Spleen (tissue), 11 donors: ENCODE measurements around the gene C16orf92. TPM values are rescaled to one million over a fixed set of nuclear protein-coding genes. Genes with fewer than 3 reads are reported as not detected.

Experiments
- DNase-seq: peaks from one replicate; pipeline ENCODE4 v3.0.0-alpha.2; 2020
- H3K27ac ChIP-seq, 8 donors: fragments of 200-600 bp; sonication (generic) in 7 of 8; 1 replicate in 4 of 8; 2 replicates in 4 of 8; pipeline versions ENCODE4 v1.5.0 to v1.8.0; 2016 to 2021; ENCODE audit warnings: inconsistent platforms in 4 of 8, mild to moderate bottlenecking in 4 of 8, moderate library complexity in 1 of 8
- H3K27me3 ChIP-seq, 7 donors: fragments of 200-600 bp; sonication (generic) in 6 of 7; replicated peaks in 1 of 7; 1 replicate in 4 of 7; 2 replicates in 3 of 7; pipeline versions ENCODE4 v1.5.0 to v1.8.0; 2016 to 2021; ENCODE audit warnings: inconsistent platforms in 3 of 7, mild to moderate bottlenecking in 1 of 7
- H3K36me3 ChIP-seq, 6 donors: fragments of 200-600 bp; sonication (generic) in 5 of 6; 1 replicate in 4 of 6; 2 replicates in 2 of 6; pipeline versions ENCODE4 v1.5.0 to v1.8.0; 2016 to 2021; ENCODE audit warnings: inconsistent platforms in 2 of 6
- H3K4me1 ChIP-seq, 6 donors: fragments of 200-600 bp; sonication (generic) in 5 of 6; 1 replicate in 3 of 6; 2 replicates in 3 of 6; pipeline versions ENCODE4 v1.5.0 to v1.8.0; 2016 to 2021; ENCODE audit warnings: inconsistent platforms in 3 of 6
- H3K4me3 ChIP-seq, 8 donors: fragments of 200-600 bp; sonication (generic) in 7 of 8; 1 replicate in 4 of 8; 2 replicates in 4 of 8; pipeline versions ENCODE4 v1.5.0 to v1.8.0; 2016 to 2021; ENCODE audit warnings: inconsistent platforms in 4 of 8, mild to moderate bottlenecking in 4 of 8, moderate library complexity in 2 of 8
- H3K9me3 ChIP-seq, 8 donors: fragments of 200-600 bp; sonication (generic) in 7 of 8; 1 replicate in 4 of 8; 2 replicates in 4 of 8; pipeline versions ENCODE4 v1.5.0 to v1.8.0; 2016 to 2021; ENCODE audit warnings: inconsistent platforms in 4 of 8
- CTCF ChIP-seq, 11 experiments: fragments of 200-600 bp in 7 of 11; fragments of 450-650 bp in 4 of 11; sonication (generic) in 4 of 11; IDR thresholded peaks in 8 of 11; conservative IDR thresholded peaks in 3 of 11; 1 replicate in 7 of 11; 2 replicates in 4 of 11; pipeline versions ENCODE4 v1.4.0 to v1.8.0; 2016 to 2021; ENCODE audit warnings: antibody characterized with exemption in 11 of 11, inconsistent platforms in 4 of 11, mild to moderate bottlenecking in 1 of 11
- POLR2A ChIP-seq, 3 donors: fragments of 450-650 bp; IDR thresholded peaks; one replicate each; pipeline ENCODE4 v1.5.1; 2017; ENCODE audit warnings: antibody characterized with exemption in 3 of 3, mild to moderate bottlenecking in 1 of 3
- POLR2AphosphoS5 ChIP-seq, 3 donors: sonication (generic); formaldehyde crosslinking; IDR thresholded peaks; one replicate each; pipeline ENCODE4 v1.5.1; 2017; ENCODE audit warnings: antibody characterized with exemption in 3 of 3
- WGBS, 5 donors: extraction: QIAGEN DNeasy Blood & Tissue Kit in 3 of 5; methylation state at CpG; one replicate each; pipeline versions ENCODE4 v1.1.5 to v1.1.7; 2013 to 2018; 5-methylcytosine and 5-hydroxymethylcytosine counted together
- intact Hi-C: fragments of 100-400 bp; cut with DNase I; formaldehyde crosslinking; loops from one replicate; pipeline ENCODE4 v1.15.0; 2023; ENCODE audit warnings: low total_unique reads
- polyA plus RNA-seq, 3 donors: library from polyadenylated mRNA; stranded (reverse); fragments of 200-250 nt; gene quantifications; one replicate each; pipeline ENCODE4 v1.2.1, GENCODE V29; 2013
- total RNA-seq, 7 donors: library from RNA; depleted of rRNA in 3 of 7; stranded (reverse); fragments of >200 nt in 3 of 7; fragmentation: NEBNext Ultra II Directional in 4 of 7; extraction: Animal tissue kit (Norgen Biotek cat#: 25700) in 4 of 7; gene quantifications; one replicate each; pipeline versions ENCODE4 v1.1.0 to v1.2.1, GENCODE V29; 2016 to 2021
- donor health status: healthy with polysubstance abuse.
- donor health status: DM: no; HTN: no; CAD: no; lungs with moderate emphysema.
- donor health status: DM: no; HTN: no; CAD: no.
- donor health status: Bipolar disorder and iron deficiency.
- donor health status: healthy.
- donor health status: DM: no; HTN: no; CAD: no.
- donor health status: DM: yes; HTN: yes; CAD: no.

The C16orf92 gene
- total and polyA plus RNA-seq, 10 donors: not detected

- TF ChIP-seq CTCF (IDR thresholded peaks at IDR 0.05 in 8 of 11, conservative IDR thresholded peaks at IDR 0.05 in 3 of 11) (no peak), POLR2A (IDR thresholded peaks at IDR 0.05) (no peak), POLR2AphosphoS5 (IDR thresholded peaks at IDR 0.05) (no peak)
- H3K36me3 ChIP-seq: no peaks in the 10 kb centered on the region
- H3K27ac ChIP-seq: no peak overlapping the region
- DNase-seq: no peak
- peaks cover 7 to 100% (median 58%) of the 10 kb centered on the region in 7 donors for H3K27me3 ChIP-seq
- H3K9me3 ChIP-seq: no peaks in the 10 kb centered on the region
- H3K4me1 ChIP-seq: peaks cover 0 to 21% (median 12%) of the 10 kb centered on the region in 6 donors
- no peak overlapping the region for H3K4me3 ChIP-seq
- intact Hi-C loops: no loop called here
- WGBS, 5 donors: 22 to 26% (median 25%) methylated on average over 23 of the region's 23 CpGs
Measured at GRCh38 chr16:30030011-30030685, 7.2 kb downstream of the C16orf92 start.

- Histone ChIP-seq H3K4me1 (peaks cover 0 to 21% (median 12%) of the 10 kb centered on the region in 6 donors), H3K4me3 (peak within 1 kb of the TSS in 1 of 8 donors; percentile 40), H3K9me3 (no peaks in the 10 kb centered on the region), H3K27me3 (peaks cover 7 to 100% (median 58%) of the 10 kb centered on the region in 7 donors), H3K36me3 (no peaks in the 10 kb centered on the region), H3K27ac (no peak within 1 kb of the TSS)
- TF ChIP-seq POLR2AphosphoS5 (IDR thresholded peaks at IDR 0.05) (no peak), POLR2A (IDR thresholded peaks at IDR 0.05) (no peak), CTCF (IDR thresholded peaks at IDR 0.05 in 8 of 11, conservative IDR thresholded peaks at IDR 0.05 in 3 of 11) (no peak)
- intact Hi-C loops: no loop called here
- 1 to 4% (median 2%) methylated on average over 15 to 27 of the region's 27 CpGs for WGBS, 5 donors
- DNase-seq: no peak
Measured at GRCh38 chr16:30030841-30031413, 7.9 kb downstream of the C16orf92 start, which contains the start of gene TLCD3B. Gene TLCD3B, minus strand, starts transcription at chr16:30031271. Its CDS starts 744 bp downstream, at chr16:30030527.

- H3K27ac ChIP-seq: no peak overlapping the region
- H3K4me3 ChIP-seq: peak overlapping the region in 1 of 8 donors; percentile 40
- intact Hi-C loops: no loop called here
- peaks cover 0 to 21% (median 12%) of the 10 kb centered on the region in 6 donors for H3K4me1 ChIP-seq
- TF ChIP-seq POLR2AphosphoS5 (IDR thresholded peaks at IDR 0.05) (no peak), POLR2A (IDR thresholded peaks at IDR 0.05) (no peak), CTCF (IDR thresholded peaks at IDR 0.05 in 8 of 11, conservative IDR thresholded peaks at IDR 0.05 in 3 of 11) (no peak)
- no peaks in the 10 kb centered on the region for H3K36me3 ChIP-seq
- DNase-seq: no peak
- H3K9me3 ChIP-seq: no peaks in the 10 kb centered on the region
- H3K27me3 ChIP-seq: peaks cover 7 to 100% (median 58%) of the 10 kb centered on the region in 7 donors
- 16 to 25% (median 21%) methylated on average over 8 to 11 of the region's 11 CpGs for WGBS, 5 donors
Measured at GRCh38 chr16:30031477-30031918, 8.5 kb downstream of the C16orf92 start.
